A549 (cell line): Measurements from ENCODE around the gene SLC25A47.

Experiments used
- HDAC2 ChIP-seq: fragments of 200-600 bp; sonication (generic); IDR thresholded peaks from 2 replicates; pipeline ENCODE4 v1.6.1; 2016
- HOXA7 ChIP-seq: fragments of 250-450 bp; sonication (Bioruptor Pico); IDR thresholded peaks from 2 replicates; pipeline ENCODE4 v1.5.0; 2020; ENCODE audit warnings: mild to moderate bottlenecking, moderate library complexity
- TF ChIP-seq, protein P1 (sequence below): fragments of >200 bp; sonication (Bioruptor Twin); formaldehyde crosslinking; IDR thresholded peaks from 3 replicates; pipeline ENCODE4 v1.5.1; 2016

DNA sequence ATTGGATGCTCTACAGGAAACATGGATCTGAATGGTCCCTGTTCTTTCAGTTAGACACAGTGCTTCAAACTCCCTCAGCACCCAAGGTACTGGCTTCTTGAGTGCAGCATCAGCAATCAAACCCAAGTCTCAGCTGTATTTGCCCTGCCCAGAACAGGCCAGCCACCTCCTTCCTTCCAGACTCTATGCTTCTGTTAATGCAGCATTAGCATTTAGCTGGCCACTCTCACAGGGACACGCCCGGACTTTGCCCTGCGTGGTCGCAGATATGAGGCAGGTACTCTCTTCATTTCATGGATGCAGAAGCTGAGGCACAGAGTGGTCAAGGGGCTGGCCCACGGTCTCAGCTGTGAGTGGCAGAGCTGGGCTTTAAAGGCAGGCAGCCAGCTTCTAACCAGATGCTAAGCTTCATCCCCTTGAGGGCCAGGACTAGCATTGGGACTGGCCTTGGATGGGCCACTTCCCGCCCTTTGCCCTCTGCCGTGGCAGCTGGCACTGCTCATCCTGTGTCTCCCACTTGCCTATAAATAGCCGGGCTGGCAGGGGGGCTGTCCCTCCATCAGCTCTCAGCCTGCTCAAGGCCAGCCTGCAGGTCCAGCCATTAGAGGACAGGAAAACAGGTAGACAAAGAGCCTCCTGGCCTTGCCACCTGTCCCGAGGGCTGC is 1.5 kb upstream of the SLC25A47 start:
- TF ChIP-seq HDAC2 (no peak), HOXA7 (CRISPR knock-in tag) (no peak)
- TF ChIP-seq, protein P1, sequence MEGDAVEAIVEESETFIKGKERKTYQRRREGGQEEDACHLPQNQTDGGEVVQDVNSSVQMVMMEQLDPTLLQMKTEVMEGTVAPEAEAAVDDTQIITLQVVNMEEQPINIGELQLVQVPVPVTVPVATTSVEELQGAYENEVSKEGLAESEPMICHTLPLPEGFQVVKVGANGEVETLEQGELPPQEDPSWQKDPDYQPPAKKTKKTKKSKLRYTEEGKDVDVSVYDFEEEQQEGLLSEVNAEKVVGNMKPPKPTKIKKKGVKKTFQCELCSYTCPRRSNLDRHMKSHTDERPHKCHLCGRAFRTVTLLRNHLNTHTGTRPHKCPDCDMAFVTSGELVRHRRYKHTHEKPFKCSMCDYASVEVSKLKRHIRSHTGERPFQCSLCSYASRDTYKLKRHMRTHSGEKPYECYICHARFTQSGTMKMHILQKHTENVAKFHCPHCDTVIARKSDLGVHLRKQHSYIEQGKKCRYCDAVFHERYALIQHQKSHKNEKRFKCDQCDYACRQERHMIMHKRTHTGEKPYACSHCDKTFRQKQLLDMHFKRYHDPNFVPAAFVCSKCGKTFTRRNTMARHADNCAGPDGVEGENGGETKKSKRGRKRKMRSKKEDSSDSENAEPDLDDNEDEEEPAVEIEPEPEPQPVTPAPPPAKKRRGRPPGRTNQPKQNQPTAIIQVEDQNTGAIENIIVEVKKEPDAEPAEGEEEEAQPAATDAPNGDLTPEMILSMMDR = no peak
